Measurements from ENCODE around the gene ALDH1L2. TPM values are rescaled to one million over a fixed set of nuclear protein-coding genes. Genes with fewer than 3 reads are reported as not detected.

The ALDH1L2 gene
- total RNA-seq, 1 experiment from 2014 or later, result 2.2 TPM

- intact Hi-C loops (cut with micrococcal nuclease; ENCODE audit: unreplicated experiment), result no loop called here
- Histone ChIP-seq H3K79me2 (ENCODE audit: low read depth) (no peaks in the 10 kb centered on the region), H2AFZ (peak overlapping the region; percentile 76; the same call in 1 of the 2 replicates), H3F3A (ENCODE audit: insufficient read depth, low read depth) (no peaks in the 10 kb centered on the region), H3K4me3 (peak overlapping the region; percentile 38; the same call in 1 of the 2 replicates), H3K27ac (0 out of 2 replicates have a peak overlapping the region, but pooled peaks have one; percentile 16), H4K20me1 (ENCODE audit: insufficient read depth) (no peaks in the 10 kb centered on the region), H3K36me3 (ENCODE audit: low read depth) (no peaks in the 10 kb centered on the region), H3K9me2 (ENCODE audit: insufficient read depth) (no peaks in the 10 kb centered on the region), H3K4me1 (replicated peaks; ENCODE audit: insufficient read depth) (0 out of 2 replicates have a peak, but pooled peaks cover 6% of the 10 kb centered on the region), H3K27me3 (ENCODE audit: insufficient read depth, low read depth) (no peaks in the 10 kb centered on the region), H3K4me2 (peak overlapping the region; percentile 61), H3K9me3 (ENCODE audit: insufficient read depth, low read depth) (peaks cover 12% of the 10 kb centered on the region)
- no TSS peak for BruUV-seq (replicated peaks)
- TF ChIP-seq CTCF (conservative IDR thresholded peaks at IDR 0.05) (no peak), EZH2 (IDR thresholded peaks at IDR 0.05; ENCODE audit: low read depth) (no peak)
- POLR2A ChIA-PET (ENCODE audit: unreplicated experiment), result interaction anchor here (0.7 to 1.0 kb wide), 2 partner anchors 8 to 29 kb away, joined by 3 to 4 read pairs; no protein-coding TSS in a partner anchor
- CTCF ChIA-PET, result no interaction called here
- peak; percentile 25 to 56 for DNase-seq
These were observed 8.1 kb upstream of the ALDH1L2 start for GRCh38 chr12:105092336-105092735.

- H3K4me2 ChIP-seq, result peak overlapping the region; percentile 61
- 0 out of 2 replicates have a peak overlapping the region, but pooled peaks have one; percentile 16 for H3K27ac ChIP-seq
- POLR2A ChIA-PET (ENCODE audit: unreplicated experiment), result interaction anchor here (0.7 to 1.0 kb wide), 2 partner anchors 9 to 28 kb away, joined by 3 to 4 read pairs; no protein-coding TSS in a partner anchor
- peaks cover 10% of the 10 kb centered on the region for H3K9me3 ChIP-seq (ENCODE audit: insufficient read depth, low read depth)
- H3K9me2 ChIP-seq (ENCODE audit: insufficient read depth), result no peaks in the 10 kb centered on the region
- peak overlapping the region; percentile 76; the same call in 1 of the 2 replicates for H2AFZ ChIP-seq
- H3F3A ChIP-seq (ENCODE audit: insufficient read depth, low read depth), result no peaks in the 10 kb centered on the region
- H3K4me1 ChIP-seq (replicated peaks; ENCODE audit: insufficient read depth), result 0 out of 2 replicates have a peak, but pooled peaks cover 6% of the 10 kb centered on the region
- H3K79me2 ChIP-seq (ENCODE audit: low read depth), result no peaks in the 10 kb centered on the region
- no peaks in the 10 kb centered on the region for H3K27me3 ChIP-seq (ENCODE audit: insufficient read depth, low read depth)
- CTCF ChIA-PET, result interaction anchor here (0.6 kb wide), 1 partner anchor 10 kb away, joined by 12 read pairs; no protein-coding TSS in a partner anchor
- no peak for DNase-seq
- H3K4me3 ChIP-seq, result peak overlapping the region; percentile 38; the same call in 1 of the 2 replicates
- no TSS peak for BruUV-seq (replicated peaks)
- H4K20me1 ChIP-seq (ENCODE audit: insufficient read depth), result no peaks in the 10 kb centered on the region
- no peak for TF ChIP-seq EZH2 (IDR thresholded peaks at IDR 0.05; ENCODE audit: low read depth)
- no peak for TF ChIP-seq CTCF (conservative IDR thresholded peaks at IDR 0.05)
- intact Hi-C loops (cut with micrococcal nuclease; ENCODE audit: unreplicated experiment), result no loop called here
- H3K36me3 ChIP-seq (ENCODE audit: low read depth), result no peaks in the 10 kb centered on the region
These were observed 7.4 kb upstream of the ALDH1L2 start for GRCh38 chr12:105091476-105092206.

GRCh38 chr12:105090361-105090760 lies 6.1 kb upstream of the ALDH1L2 start:
- Histone ChIP-seq H3K9me3 (ENCODE audit: insufficient read depth, low read depth) (peaks cover 6% of the 10 kb centered on the region), H3K27me3 (ENCODE audit: insufficient read depth, low read depth) (no peaks in the 10 kb centered on the region), H4K20me1 (ENCODE audit: insufficient read depth) (no peaks in the 10 kb centered on the region), H3K4me3 (no peak overlapping the region), H3K27ac (no peak overlapping the region), H3K9me2 (ENCODE audit: insufficient read depth) (no peaks in the 10 kb centered on the region), H3K4me1 (replicated peaks; ENCODE audit: insufficient read depth) (0 out of 2 replicates have a peak, but pooled peaks cover 6% of the 10 kb centered on the region), H3F3A (ENCODE audit: insufficient read depth, low read depth) (no peaks in the 10 kb centered on the region), H2AFZ (no peak overlapping the region), H3K4me2 (no peak overlapping the region), H3K79me2 (ENCODE audit: low read depth) (no peaks in the 10 kb centered on the region), H3K36me3 (ENCODE audit: low read depth) (no peaks in the 10 kb centered on the region)
- ChIA-PET CTCF (no interaction called here), POLR2A (ENCODE audit: unreplicated experiment) (no interaction called here)
- TF ChIP-seq CTCF (conservative IDR thresholded peaks at IDR 0.05) (no peak), EZH2 (IDR thresholded peaks at IDR 0.05; ENCODE audit: low read depth) (no peak)
- BruUV-seq (replicated peaks), result no TSS peak
- intact Hi-C loops (cut with micrococcal nuclease; ENCODE audit: unreplicated experiment), result no loop called here
- DNase-seq, result no peak
